Measurements from ENCODE around the gene COMMD4.

DNA sequence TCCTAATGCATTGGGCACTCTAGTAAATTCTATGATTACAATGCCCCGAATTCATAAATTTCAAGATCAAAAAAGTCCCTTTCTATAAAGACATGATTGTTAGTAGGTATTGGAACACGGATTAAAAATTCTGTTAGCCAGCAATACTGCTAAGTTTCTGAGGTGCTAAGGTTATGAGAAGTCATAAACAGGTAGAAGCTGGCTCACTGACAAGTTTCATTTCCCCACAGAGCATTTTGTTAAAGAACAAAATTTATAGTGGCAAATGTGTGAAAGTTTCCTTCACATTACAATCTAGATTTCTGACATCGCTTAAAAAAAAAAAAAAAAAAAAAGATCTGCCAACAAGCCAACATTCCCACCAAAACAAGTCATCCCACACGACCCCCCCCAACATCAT is 44.9 kb downstream of the COMMD4 start:
- TF ChIP-seq, protein P1, sequence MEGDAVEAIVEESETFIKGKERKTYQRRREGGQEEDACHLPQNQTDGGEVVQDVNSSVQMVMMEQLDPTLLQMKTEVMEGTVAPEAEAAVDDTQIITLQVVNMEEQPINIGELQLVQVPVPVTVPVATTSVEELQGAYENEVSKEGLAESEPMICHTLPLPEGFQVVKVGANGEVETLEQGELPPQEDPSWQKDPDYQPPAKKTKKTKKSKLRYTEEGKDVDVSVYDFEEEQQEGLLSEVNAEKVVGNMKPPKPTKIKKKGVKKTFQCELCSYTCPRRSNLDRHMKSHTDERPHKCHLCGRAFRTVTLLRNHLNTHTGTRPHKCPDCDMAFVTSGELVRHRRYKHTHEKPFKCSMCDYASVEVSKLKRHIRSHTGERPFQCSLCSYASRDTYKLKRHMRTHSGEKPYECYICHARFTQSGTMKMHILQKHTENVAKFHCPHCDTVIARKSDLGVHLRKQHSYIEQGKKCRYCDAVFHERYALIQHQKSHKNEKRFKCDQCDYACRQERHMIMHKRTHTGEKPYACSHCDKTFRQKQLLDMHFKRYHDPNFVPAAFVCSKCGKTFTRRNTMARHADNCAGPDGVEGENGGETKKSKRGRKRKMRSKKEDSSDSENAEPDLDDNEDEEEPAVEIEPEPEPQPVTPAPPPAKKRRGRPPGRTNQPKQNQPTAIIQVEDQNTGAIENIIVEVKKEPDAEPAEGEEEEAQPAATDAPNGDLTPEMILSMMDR (conservative IDR thresholded peaks at IDR 0.05 in 1 of 2, IDR thresholded peaks at IDR 0.05 in 1 of 2; ENCODE audit: extremely low read depth in 1 of 2, insufficient read depth in 1 of 2, low read depth in 1 of 2, low read length in 2 of 2) = no peak
- no peak for TF ChIP-seq EZH2 (IDR thresholded peaks at IDR 0.05; ENCODE audit: borderline replicate concordance, low read length)

Measured in mammary epithelial cell (primary cell).